Large intestine (tissue), 3 donors: ENCODE measurements around the gene HSF2BP. TPM values are rescaled to one million over a fixed set of nuclear protein-coding genes. Genes with fewer than 3 reads are reported as not detected.
"Not testable (repeated sequence)": the region's sequence is repeated elsewhere in the genome, so short reads cannot be mapped to it uniquely, and the experiment has no call there.

Experiments
- DNase-seq, 2 donors: peaks; one replicate each; pipeline versions ENCODE4 v3.0.0 to v3.0.0-alpha.2; 2013
- H3K27ac ChIP-seq: one replicate; pipeline ENCODE4 v1.5.1; 2013; ENCODE audit warnings: low read length
- H3K27me3 ChIP-seq: 2 replicates; pipeline ENCODE4 v1.6.1; 2013; ENCODE audit warnings: low read length; ENCODE audit not compliant: control insufficient read depth, insufficient read depth
- H3K36me3 ChIP-seq: 2 replicates; pipeline ENCODE4 v1.6.1; 2013; ENCODE audit warnings: low read length; ENCODE audit not compliant: control insufficient read depth, insufficient read depth
- H3K4me1 ChIP-seq: one replicate; pipeline ENCODE4 v1.6.1; 2013; ENCODE audit warnings: low read length; ENCODE audit not compliant: control insufficient read depth, insufficient read depth
- H3K4me3 ChIP-seq: one replicate; pipeline ENCODE4 v1.5.1; 2013; ENCODE audit warnings: low read length
- H3K9me3 ChIP-seq: one replicate; pipeline ENCODE4 v1.6.1; 2013; ENCODE audit warnings: mild to moderate bottlenecking, low read depth, low read length, moderate library complexity; ENCODE audit not compliant: control insufficient read depth
- WGBS: methylation state at CpG from one replicate; pipeline ENCODE4 v1.1.5; 2013; ENCODE audit warnings: low lambda C conversion rate; ENCODE audit not compliant: insufficient coverage; 5-methylcytosine and 5-hydroxymethylcytosine counted together
- polyA plus RNA-seq: library from polyadenylated mRNA; unstranded; fragments of 120-200 nt; gene quantifications from one replicate; pipeline ENCODE4 v1.2.1, GENCODE V29; 2013

The HSF2BP gene
- polyA plus RNA-seq, 1 donor, result 0.66 TPM

DNA sequence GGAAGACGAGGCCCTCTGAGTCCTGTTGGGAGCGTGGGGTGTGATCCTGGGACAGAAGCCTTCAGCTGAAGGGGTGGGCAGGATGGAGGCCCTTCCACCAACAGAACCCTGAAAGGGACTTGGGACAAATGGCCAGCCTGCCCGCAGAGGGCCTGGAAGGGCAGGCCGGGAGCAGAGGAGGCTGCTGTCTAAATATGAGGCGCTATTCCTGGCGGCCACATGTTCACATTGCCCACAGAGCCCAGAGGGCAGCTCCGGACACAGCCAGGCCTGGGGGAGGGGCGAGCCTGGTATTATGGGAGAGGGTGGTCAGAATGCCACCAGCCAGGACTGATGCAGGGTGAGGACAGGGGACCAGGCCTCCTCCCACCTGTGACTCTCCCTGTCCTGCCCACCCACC is 160.4 kb downstream of the HSF2BP start:
- H3K27me3 ChIP-seq, H3K36me3 ChIP-seq, H3K27ac ChIP-seq, DNase-seq, H3K4me3 ChIP-seq, H3K4me1 ChIP-seq, H3K9me3 ChIP-seq: not testable (repeated sequence)
- no CpG with 5 or more reads among the region's 8 CpGs for WGBS

DNA sequence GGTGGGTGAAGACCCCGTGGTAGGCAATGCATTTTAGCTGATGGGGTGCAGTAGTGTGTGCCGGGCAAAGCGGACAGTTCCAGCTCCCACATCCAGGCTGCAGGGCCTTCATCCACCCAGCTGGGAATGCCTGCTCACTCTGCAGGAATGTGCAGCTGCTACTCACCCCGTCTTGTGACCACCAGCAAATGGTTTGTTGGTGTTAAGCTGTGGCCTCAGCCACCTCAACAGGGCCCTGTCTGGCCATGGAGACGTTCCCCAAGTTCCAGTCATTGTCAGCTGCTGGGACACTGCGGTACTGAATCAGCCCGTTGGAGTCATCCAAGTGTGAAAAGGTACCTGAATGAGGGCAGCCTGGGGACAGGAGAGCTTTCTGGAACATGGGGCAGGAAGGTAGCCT is 161.2 kb downstream of the HSF2BP start:
- H3K4me1 ChIP-seq, H3K27ac ChIP-seq, H3K27me3 ChIP-seq, H3K4me3 ChIP-seq, H3K36me3 ChIP-seq, DNase-seq, H3K9me3 ChIP-seq: not testable (repeated sequence)
- no CpG with 5 or more reads among the region's 7 CpGs for WGBS

DNA sequence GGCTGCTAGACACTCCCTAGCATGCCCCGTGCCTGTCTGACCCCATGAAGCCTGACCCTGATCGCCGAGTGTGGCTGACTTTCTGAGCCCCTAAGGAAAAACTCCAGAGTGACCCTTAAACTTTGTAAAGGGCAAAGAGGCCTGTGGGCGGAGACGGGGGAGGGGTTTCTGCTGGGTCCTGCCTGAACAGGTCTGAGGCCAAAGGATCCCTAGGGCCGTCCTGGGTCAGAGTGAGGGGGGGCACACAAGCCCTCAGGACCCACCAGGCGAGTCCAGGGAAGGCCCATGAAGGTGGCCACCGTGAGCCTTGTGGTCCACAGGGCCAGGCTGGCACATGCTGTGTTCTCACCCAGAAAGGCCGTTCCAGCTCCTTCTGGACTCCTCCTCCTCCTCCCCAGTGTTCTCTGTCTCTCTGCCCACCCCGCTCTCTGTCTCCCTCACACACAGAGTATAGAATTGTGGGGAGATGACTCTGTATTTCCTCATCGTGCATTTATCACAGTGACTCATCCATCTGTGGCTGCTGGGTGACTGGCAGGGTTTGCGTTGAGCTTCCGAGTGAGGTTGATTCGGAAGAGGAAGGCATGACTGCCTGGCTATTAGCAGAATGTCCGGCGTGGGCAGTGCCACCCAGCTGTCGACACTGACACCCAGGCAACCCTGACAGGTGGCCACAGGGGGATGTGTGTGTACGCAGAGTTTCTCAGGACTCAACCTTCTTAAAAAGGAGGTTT is 164.8 kb downstream of the HSF2BP start:
- H3K36me3 ChIP-seq, H3K4me1 ChIP-seq, H3K27ac ChIP-seq, DNase-seq, H3K4me3 ChIP-seq, H3K27me3 ChIP-seq, H3K9me3 ChIP-seq: not testable (repeated sequence)
- WGBS, result no CpG with 5 or more reads among the region's 18 CpGs

DNA sequence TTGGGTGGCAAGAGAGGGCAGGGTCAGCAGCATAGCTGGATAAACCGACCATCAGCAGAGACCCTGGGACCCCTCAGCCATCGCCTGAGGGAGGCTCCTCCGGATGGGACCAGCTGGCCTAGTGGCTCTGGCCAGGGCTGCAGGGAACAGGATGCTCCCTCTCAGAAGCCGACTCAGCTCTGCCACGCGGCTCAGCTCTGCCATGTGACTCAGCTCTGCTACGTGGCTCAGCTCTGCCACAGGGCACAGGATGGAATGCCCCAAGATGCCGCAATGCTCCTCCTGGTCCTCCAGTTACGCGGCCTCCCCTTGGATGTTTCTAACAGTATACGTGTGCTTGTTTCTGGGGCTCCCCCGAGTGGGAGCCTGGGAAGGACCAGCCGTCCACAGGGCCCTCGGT is 165.8 kb downstream of the HSF2BP start:
- not testable (repeated sequence) for H3K27me3 ChIP-seq, H3K9me3 ChIP-seq, H3K36me3 ChIP-seq, DNase-seq, H3K27ac ChIP-seq, H3K4me3 ChIP-seq, H3K4me1 ChIP-seq
- WGBS, result no CpG with 5 or more reads among the region's 14 CpGs

DNA sequence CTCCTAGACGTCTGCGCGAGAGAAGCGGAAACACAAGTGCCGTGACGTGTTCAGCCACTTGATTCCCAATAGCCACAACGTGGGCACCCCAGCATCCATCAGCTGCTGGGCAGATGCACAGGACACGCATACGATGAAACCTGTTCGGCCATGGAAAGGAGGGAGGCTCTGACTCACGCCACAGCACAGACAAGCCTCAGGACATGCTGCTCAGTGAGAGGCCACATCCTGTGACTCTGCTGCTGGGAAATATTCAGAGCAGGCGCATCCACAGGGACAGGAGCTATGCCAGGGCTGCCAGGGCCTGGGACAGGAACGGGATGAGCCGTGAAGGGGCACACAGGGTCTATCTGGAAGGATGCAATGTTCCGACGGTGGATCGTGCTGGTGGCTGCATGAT is 171.1 kb downstream of the HSF2BP start:
- not testable (repeated sequence) for H3K27ac ChIP-seq, H3K27me3 ChIP-seq, DNase-seq, H3K36me3 ChIP-seq, H3K9me3 ChIP-seq, H3K4me1 ChIP-seq, H3K4me3 ChIP-seq
- WGBS, result no CpG with 5 or more reads among the region's 17 CpGs

DNA sequence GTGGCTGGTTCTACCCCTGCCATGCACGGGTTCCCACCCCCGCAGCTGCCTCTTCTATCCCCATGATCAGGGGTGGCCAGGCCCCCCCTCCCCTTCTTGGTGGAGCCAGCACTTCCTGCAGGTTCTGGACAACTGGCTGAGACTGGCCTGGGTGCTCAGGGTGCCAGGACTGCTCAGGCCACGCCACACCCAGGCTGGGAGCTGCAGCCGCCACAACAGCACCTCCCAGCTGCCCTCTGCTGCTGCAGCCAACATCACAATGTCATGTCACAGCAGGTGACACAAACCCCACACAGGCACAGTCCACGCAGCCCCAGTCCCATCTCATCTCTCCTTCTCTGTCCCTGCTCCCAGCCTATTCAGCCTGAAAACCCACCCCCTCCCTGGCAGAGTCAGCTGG is 173.2 kb downstream of the HSF2BP start:
- H3K36me3 ChIP-seq, H3K4me3 ChIP-seq, H3K27me3 ChIP-seq, H3K27ac ChIP-seq, H3K4me1 ChIP-seq, H3K9me3 ChIP-seq, DNase-seq: not testable (repeated sequence)
- WGBS, result no CpG with 5 or more reads among the region's 5 CpGs

DNA sequence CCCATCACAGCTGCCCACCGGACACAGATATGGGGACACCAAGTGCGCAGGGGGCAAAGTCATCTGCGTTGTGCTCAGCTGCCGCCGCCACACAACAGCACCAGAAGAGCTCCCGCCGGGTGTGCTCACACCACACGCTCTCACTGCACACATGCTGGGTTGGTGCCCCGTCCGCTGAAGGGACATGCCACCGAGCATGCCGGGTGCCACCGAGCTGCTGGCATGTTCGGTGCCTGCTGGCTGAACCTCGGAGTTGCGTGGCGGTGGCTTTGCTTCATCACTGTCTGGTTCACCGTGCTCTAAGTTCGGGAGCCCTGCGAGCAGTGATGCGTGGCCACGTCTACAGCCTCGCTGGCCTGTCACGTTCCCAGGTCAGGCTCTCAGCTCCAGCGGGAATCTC is 174.3 kb downstream of the HSF2BP start:
- DNase-seq, H3K27ac ChIP-seq, H3K27me3 ChIP-seq, H3K36me3 ChIP-seq, H3K4me1 ChIP-seq, H3K4me3 ChIP-seq, H3K9me3 ChIP-seq: not testable (repeated sequence)
- no CpG with 5 or more reads among the region's 25 CpGs for WGBS

DNA sequence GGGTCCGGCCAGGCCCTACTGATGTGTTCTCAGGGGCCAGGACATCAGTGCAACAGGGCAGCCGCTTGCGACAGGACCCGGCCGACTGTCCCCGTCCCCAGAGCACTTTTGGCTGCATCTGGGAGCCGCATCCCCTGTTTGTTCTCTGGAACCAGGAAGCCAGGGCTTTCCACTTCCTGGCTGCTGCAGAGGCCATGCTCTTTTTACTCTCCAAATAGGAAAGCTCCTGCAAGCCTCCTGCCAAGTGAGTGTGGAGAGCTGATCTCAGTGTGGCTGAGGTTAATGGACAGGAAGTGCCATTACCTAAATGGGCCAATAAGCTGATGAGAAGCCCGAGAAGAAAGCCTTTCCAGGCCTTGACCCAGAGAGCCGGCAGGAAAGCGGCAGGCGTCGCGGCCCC is 180.1 kb downstream of the HSF2BP start:
- H3K9me3 ChIP-seq, H3K4me1 ChIP-seq, H3K27me3 ChIP-seq, H3K36me3 ChIP-seq, H3K4me3 ChIP-seq, H3K27ac ChIP-seq, DNase-seq: not testable (repeated sequence)
- no CpG with 5 or more reads among the region's 13 CpGs for WGBS

Other genes starting within 250 kb of the HSF2BP start
- 6.3 TPM for gene SIK1, start 232.4 kb downstream of the HSF2BP start, polyA plus RNA-seq
- gene RRP1B, start 72 bp upstream of the HSF2BP start, polyA plus RNA-seq, result 21.1 TPM
- gene PDXK, start 59.6 kb upstream of the HSF2BP start, polyA plus RNA-seq, result 86.5 TPM
- 36.5 TPM for gene CSTB, start 116.8 kb upstream of the HSF2BP start, polyA plus RNA-seq
- gene RRP1, start 130.1 kb upstream of the HSF2BP start, polyA plus RNA-seq, result 23.8 TPM
- 83.0 TPM for gene AGPAT3, start 205.7 kb upstream of the HSF2BP start, polyA plus RNA-seq